A673 (cell line): ENCODE results near the gene MANSC4. TPM values are rescaled to one million over a fixed set of nuclear protein-coding genes. Genes with fewer than 3 reads are reported as not detected.

Experiments used
- BruUV-seq: library from RNA; stranded (reverse); fragments of 400-500 nt; replicated peaks from 2 replicates; lab custom pipeline; 2021; lab: Mats Ljungman, UMichigan
- CTCF ChIA-PET: fragments of 300-600 bp; sonication (Branson Sonifier 250); formaldehyde crosslinking; loops from one replicate; lab custom pipeline; 2022; ENCODE audit warnings: antibody characterized with exemption; lab: Charles Lee
- POLR2A ChIA-PET: fragments of 300-600 bp; sonication (Branson Sonifier 250); formaldehyde crosslinking; loops from one replicate; lab custom pipeline; 2022; ENCODE audit warnings: antibody characterized with exemption; ENCODE audit not compliant: low non-redundant PET; lab: Charles Lee
- DNase-seq: peaks from one replicate; pipeline ENCODE4 v3.0.0-alpha.2; 2015; ENCODE audit warnings: low spot score
- H3K27ac ChIP-seq: fragments of 200-600 bp; sonication (generic); 2 replicates; pipeline ENCODE4 v1.5.1; 2016; ENCODE audit warnings: mixed run types, low read depth, mild to moderate bottlenecking, mixed read lengths, antibody characterized with exemption, low read length; ENCODE audit not compliant: poor library complexity, severe bottlenecking
- H3K27me3 ChIP-seq: fragments of 200-600 bp; sonication (generic); replicated peaks from 2 replicates; pipeline ENCODE4 v1.6.1; 2017; ENCODE audit warnings: mixed run types, low read depth, mild to moderate bottlenecking, mixed read lengths, antibody characterized with exemption, low read length; ENCODE audit not compliant: insufficient read depth, poor library complexity
- H3K36me3 ChIP-seq: fragments of 200-600 bp; sonication (generic); 2 replicates; pipeline ENCODE4 v1.6.1; 2016; ENCODE audit warnings: mixed run types, mild to moderate bottlenecking, mixed read lengths, antibody characterized with exemption, low read length; ENCODE audit not compliant: insufficient read depth, poor library complexity, severe bottlenecking
- H3K4me1 ChIP-seq: fragments of 200-600 bp; sonication (generic); 2 replicates; pipeline ENCODE4 v1.6.1; 2017; ENCODE audit warnings: mixed run types, mild to moderate bottlenecking, mixed read lengths, antibody characterized with exemption, low read length; ENCODE audit not compliant: insufficient read depth, poor library complexity, severe bottlenecking
- H3K4me3 ChIP-seq: fragments of 200-600 bp; sonication (generic); 2 replicates; pipeline ENCODE4 v1.5.1; 2016; ENCODE audit warnings: low read depth, mixed run types, mild to moderate bottlenecking, mixed read lengths, low read length; ENCODE audit not compliant: poor library complexity, severe bottlenecking
- H3K9me3 ChIP-seq: fragments of 200-600 bp; sonication (generic); 2 replicates; pipeline ENCODE4 v1.6.1; 2016; ENCODE audit warnings: mixed run types, low read depth, mild to moderate bottlenecking, mixed read lengths, antibody characterized with exemption, low read length; ENCODE audit not compliant: poor library complexity, severe bottlenecking
- EZH2 ChIP-seq: fragments of 200-600 bp; sonication (generic); IDR thresholded peaks from 2 replicates; pipeline ENCODE4 v1.6.1; 2017; ENCODE audit warnings: borderline replicate concordance, low read depth, mild to moderate bottlenecking, mixed read lengths, antibody characterized with exemption, low read length; ENCODE audit not compliant: poor library complexity, severe bottlenecking
- intact Hi-C: fragments of 100-400 bp; cut with micrococcal nuclease; formaldehyde crosslinking; loops from one replicate; pipeline ENCODE4 v1.10.0; 2022; ENCODE audit not compliant: unreplicated experiment
- total RNA-seq: library from RNA; stranded (reverse); gene quantifications from 2 replicates; pipeline ENCODE4 v1.2.3, GENCODE V29; 2021
- TF ChIP-seq, protein P1 (sequence below): fragments of 300-800, 200-600 bp; sonication (generic); conservative IDR thresholded peaks from 2 replicates; pipeline ENCODE4 v1.5.1; 2017; ENCODE audit warnings: low read depth, mild to moderate bottlenecking, antibody characterized with exemption, low read length, moderate library complexity, mixed read lengths

The MANSC4 gene
- total RNA-seq, 1 experiment from 2014 or later = not detected

DNA sequence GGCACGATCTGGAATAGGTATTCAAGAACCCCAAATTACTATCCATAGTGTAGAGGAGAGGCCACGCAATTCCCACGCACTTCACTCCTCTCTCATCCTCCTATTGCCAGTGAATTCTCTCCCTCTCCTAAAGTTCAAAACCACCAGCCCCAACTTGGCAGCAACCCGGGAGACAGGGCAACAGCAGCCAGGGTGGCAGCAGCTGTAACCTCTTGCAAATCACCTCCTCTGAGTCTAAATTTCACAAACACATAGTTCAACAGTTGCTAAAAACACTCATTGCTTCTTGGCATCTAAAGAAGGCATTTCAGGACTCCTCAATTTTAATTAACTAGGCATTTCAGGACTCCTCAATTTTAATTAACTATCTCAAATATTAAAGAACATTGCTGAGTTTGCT is 37.7 kb upstream of the MANSC4 start:
- Histone ChIP-seq H3K4me3 (no peak overlapping the region), H3K9me3 (no peaks in the 10 kb centered on the region), H3K36me3 (no peaks in the 10 kb centered on the region), H3K27ac (no peak overlapping the region), H3K27me3 (no peaks in the 10 kb centered on the region), H3K4me1 (peaks cover 6% of the 10 kb centered on the region)
- ChIA-PET POLR2A (no interaction called here), CTCF (no interaction called here)
- TF ChIP-seq, protein P1, sequence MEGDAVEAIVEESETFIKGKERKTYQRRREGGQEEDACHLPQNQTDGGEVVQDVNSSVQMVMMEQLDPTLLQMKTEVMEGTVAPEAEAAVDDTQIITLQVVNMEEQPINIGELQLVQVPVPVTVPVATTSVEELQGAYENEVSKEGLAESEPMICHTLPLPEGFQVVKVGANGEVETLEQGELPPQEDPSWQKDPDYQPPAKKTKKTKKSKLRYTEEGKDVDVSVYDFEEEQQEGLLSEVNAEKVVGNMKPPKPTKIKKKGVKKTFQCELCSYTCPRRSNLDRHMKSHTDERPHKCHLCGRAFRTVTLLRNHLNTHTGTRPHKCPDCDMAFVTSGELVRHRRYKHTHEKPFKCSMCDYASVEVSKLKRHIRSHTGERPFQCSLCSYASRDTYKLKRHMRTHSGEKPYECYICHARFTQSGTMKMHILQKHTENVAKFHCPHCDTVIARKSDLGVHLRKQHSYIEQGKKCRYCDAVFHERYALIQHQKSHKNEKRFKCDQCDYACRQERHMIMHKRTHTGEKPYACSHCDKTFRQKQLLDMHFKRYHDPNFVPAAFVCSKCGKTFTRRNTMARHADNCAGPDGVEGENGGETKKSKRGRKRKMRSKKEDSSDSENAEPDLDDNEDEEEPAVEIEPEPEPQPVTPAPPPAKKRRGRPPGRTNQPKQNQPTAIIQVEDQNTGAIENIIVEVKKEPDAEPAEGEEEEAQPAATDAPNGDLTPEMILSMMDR = no peak
- BruUV-seq = no TSS peak
- no peak for DNase-seq
- intact Hi-C loops = no loop called here

DNA sequence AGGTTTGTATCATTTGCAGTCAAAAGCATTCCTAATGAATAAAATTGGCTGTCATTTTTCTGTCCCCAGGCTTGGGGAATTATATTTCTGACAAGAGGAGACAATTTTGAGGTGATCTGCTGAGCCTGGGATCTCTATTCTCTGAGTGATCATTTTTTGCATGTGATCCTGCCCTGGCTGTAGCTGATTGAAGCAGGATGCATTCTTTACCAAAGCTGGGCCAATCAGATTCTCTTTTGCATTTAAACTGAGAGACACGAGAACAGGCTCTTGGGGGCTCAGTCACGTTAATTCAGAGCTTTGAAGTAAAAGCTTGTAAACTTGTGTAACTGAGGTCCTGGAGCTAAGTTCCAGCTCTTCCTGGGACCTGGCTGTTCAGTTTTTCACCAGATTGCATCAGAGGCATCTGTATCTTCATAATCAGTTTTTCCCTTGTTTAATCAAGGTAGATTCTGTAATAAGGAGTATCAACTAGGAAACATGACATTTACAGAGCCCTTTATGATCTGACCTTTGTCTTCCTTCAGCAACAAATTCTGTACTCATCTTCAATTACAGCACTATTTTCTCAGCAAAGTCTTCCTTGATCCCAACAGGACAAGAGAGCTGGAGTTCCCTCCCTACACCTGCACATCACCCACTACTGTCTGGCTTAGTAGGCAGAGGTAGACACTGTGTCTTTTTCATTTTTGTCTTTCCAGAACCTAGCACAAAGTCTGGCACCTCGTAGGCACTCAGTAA is 35.0 kb upstream of the MANSC4 start:
- POLR2A ChIA-PET = no interaction called here
- Histone ChIP-seq H3K36me3 (no peaks in the 10 kb centered on the region), H3K4me3 (no peak overlapping the region), H3K27ac (no peak overlapping the region), H3K9me3 (no peaks in the 10 kb centered on the region), H3K27me3 (no peaks in the 10 kb centered on the region), H3K4me1 (peaks cover 6% of the 10 kb centered on the region)
- DNase-seq = no peak
- intact Hi-C loops = no loop called here
- no peak for TF ChIP-seq EZH2
- TF ChIP-seq, protein P1 = no peak
- no TSS peak for BruUV-seq
- CTCF ChIA-PET = no interaction called here

DNA sequence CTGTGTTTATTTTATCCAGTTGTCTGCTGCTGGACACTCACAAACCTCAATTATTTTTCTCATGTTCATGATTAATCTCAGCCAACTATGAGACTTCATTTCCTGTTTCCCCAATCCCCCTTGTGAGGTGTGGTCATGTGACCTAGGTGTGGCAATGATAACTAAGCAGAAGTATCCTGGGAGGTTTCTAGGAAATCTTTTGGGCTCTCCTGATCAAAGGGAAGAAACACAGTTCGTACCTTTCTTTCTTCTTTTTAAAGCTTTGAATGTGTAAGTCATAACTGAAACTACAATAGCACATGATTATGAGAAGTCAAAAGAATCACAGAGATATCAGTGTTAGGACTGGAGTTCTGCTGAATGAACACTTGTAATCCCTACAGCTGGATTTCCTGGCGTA is 34.4 kb upstream of the MANSC4 start:
- Histone ChIP-seq H3K9me3 (no peaks in the 10 kb centered on the region), H3K36me3 (no peaks in the 10 kb centered on the region), H3K4me3 (no peak overlapping the region), H3K27ac (no peak overlapping the region), H3K4me1 (peaks cover 6% of the 10 kb centered on the region), H3K27me3 (no peaks in the 10 kb centered on the region)
- ChIA-PET CTCF (no interaction called here), POLR2A (no interaction called here)
- intact Hi-C loops = no loop called here
- no peak for TF ChIP-seq EZH2
- no TSS peak for BruUV-seq
- DNase-seq = no peak

DNA sequence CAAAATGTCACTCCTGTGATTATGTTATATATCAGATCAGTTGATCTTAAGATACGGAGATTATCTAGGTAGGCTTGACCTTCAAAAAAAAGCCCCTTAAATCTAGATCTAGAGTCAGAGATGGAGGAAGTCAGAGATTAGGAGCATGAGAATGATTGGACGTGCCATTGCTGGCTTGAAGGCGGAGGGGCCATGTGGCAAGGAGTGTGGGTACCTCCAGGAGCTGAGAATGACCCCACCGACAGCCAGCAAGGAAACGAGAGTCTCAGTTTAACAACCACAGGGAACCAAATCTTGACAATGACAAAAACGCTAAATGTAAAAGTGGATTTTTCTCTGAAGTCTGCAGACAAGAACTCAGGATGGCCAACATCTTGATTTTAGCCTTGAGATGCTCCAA is 32.5 kb upstream of the MANSC4 start:
- Histone ChIP-seq H3K36me3 (no peaks in the 10 kb centered on the region), H3K27ac (no peak overlapping the region), H3K27me3 (no peaks in the 10 kb centered on the region), H3K4me3 (no peak overlapping the region), H3K4me1 (peaks cover 6% of the 10 kb centered on the region), H3K9me3 (no peaks in the 10 kb centered on the region)
- ChIA-PET CTCF (no interaction called here), POLR2A (no interaction called here)
- no peak for TF ChIP-seq EZH2
- TF ChIP-seq, protein P1 = no peak
- intact Hi-C loops = no loop called here
- no TSS peak for BruUV-seq
- no peak for DNase-seq
